HepG2 (cell line): Measurements from ENCODE around the gene AEN. TPM values are rescaled to one million over a fixed set of nuclear protein-coding genes. Genes with fewer than 3 reads are reported as not detected.

Experiments
- ATAC-seq: fragments of 200-7000 bp; cut with Tn5 transposase; 3 replicates; pipeline ENCODE4 v1.9.1; 2020; ENCODE audit warnings: mild to moderate bottlenecking, moderate library complexity
- BruUV-seq: library from RNA; stranded (reverse); fragments of 400-500 nt; replicated peaks from 2 replicates; lab custom pipeline; 2021; lab: Mats Ljungman, UMichigan
- CTCF ChIA-PET: fragments of 300-600 bp; formaldehyde crosslinking; extraction: SDS; loops from one replicate; lab custom pipeline; 2021; ENCODE audit warnings: low total read pairs, inconsistent platforms, low intra/inter-chr PET ratio; lab: Yijun Ruan, JAX
- POLR2A ChIA-PET: fragments of 350-600 bp; sonication (Branson Sonifier 250); formaldehyde crosslinking; loops from one replicate; lab custom pipeline; 2020; ENCODE audit warnings: antibody characterized with exemption, inconsistent platforms; lab: Yijun Ruan, JAX
- DNase-seq: peaks from one replicate; pipeline ENCODE4 v3.0.0-alpha.2; 2015; ENCODE audit warnings: low spot score
- FAIRE-seq: peaks from 3 replicates; lab custom pipeline; 2011; peaks lifted over from hg19 to GRCh38; lab: Jason Lieb, UNC
- H2AFZ ChIP-seq: one replicate; pipeline ENCODE4 v1.6.1; 2011; ENCODE audit warnings: low read length, inconsistent platforms
- H3K27ac ChIP-seq: fragments of 300-600 bp; 3 replicates; pipeline ENCODE4 v1.8.0; 2011; ENCODE audit warnings: mixed run types, mild to moderate bottlenecking, mixed read lengths, low read length, inconsistent platforms; ENCODE audit not compliant: insufficient read depth; ENCODE audit errors: extremely low read length
- H3K27me3 ChIP-seq, 2 experiments: fragments of 200-600 bp in 1 of 2; 2 replicates in 1 of 2; 3 replicates in 1 of 2; pipeline versions ENCODE4 v1.6.0 to v1.8.0; 2011; ENCODE audit warnings: low read length in 2 of 2, mild to moderate bottlenecking in 2 of 2, moderate library complexity in 2 of 2, inconsistent platforms in 1 of 2; ENCODE audit not compliant: insufficient read depth in 2 of 2, control insufficient read depth in 1 of 2
- H3K36me3 ChIP-seq, 2 experiments: fragments of 200-600 bp in 1 of 2; replicated peaks in 1 of 2; 2 replicates in 1 of 2; 3 replicates in 1 of 2; pipeline versions ENCODE4 v1.5.1 to v1.8.0; 2011; ENCODE audit warnings: low read length in 2 of 2, inconsistent platforms in 1 of 2; ENCODE audit not compliant: insufficient read depth in 2 of 2, control insufficient read depth in 1 of 2
- H3K4me1 ChIP-seq: 2 replicates; pipeline ENCODE4 v1.5.1; 2012; ENCODE audit warnings: low read length, inconsistent platforms; ENCODE audit not compliant: insufficient read depth
- H3K4me2 ChIP-seq: 2 replicates; pipeline ENCODE4 v1.6.0; 2011; ENCODE audit warnings: low read depth, low read length, inconsistent platforms
- H3K4me3 ChIP-seq, 3 experiments: fragments of 200-600 bp in 1 of 3; sonication (generic), shearing (Covaris generic) in 1 of 3; replicated peaks in 1 of 3; 2 replicates each; pipeline ENCODE4 v1.5.1; 2011 to 2016; ENCODE audit warnings: low read length in 3 of 3, inconsistent platforms in 2 of 3, low read depth in 2 of 3, mild to moderate bottlenecking in 2 of 3, control low read depth in 1 of 3, mixed read lengths in 1 of 3; ENCODE audit not compliant: insufficient read depth in 1 of 3
- H3K79me2 ChIP-seq: one replicate; pipeline ENCODE4 v1.6.1; 2011; ENCODE audit warnings: low read length, inconsistent platforms; ENCODE audit not compliant: insufficient read depth
- H3K9ac ChIP-seq: 2 replicates; pipeline ENCODE4 v1.6.0; 2011; ENCODE audit warnings: mild to moderate bottlenecking, low read depth, low read length, inconsistent platforms; ENCODE audit not compliant: insufficient read depth
- H3K9me3 ChIP-seq: 2 replicates; pipeline ENCODE4 v1.5.1; 2012; ENCODE audit warnings: mild to moderate bottlenecking, low read length
- H4K20me1 ChIP-seq: 2 replicates; pipeline ENCODE4 v1.6.0; 2011; ENCODE audit warnings: inconsistent platforms, mild to moderate bottlenecking, low read length, moderate library complexity; ENCODE audit not compliant: insufficient read depth
- HNF1B ChIP-seq: sonication (generic); formaldehyde crosslinking; IDR thresholded peaks from 2 replicates; pipeline ENCODE4 v1.5.1; 2020; ENCODE audit warnings: mild to moderate bottlenecking, moderate library complexity, missing genetic modification reagents
- NFE2 ChIP-seq: sonication (generic); formaldehyde crosslinking; IDR thresholded peaks from 2 replicates; pipeline ENCODE4 v1.4.0; 2020; ENCODE audit warnings: missing genetic modification reagents
- RBAK ChIP-seq: sonication (generic); formaldehyde crosslinking; IDR thresholded peaks from 2 replicates; pipeline ENCODE4 v1.5.1; 2020; ENCODE audit warnings: mild to moderate bottlenecking, missing genetic modification reagents
- SP2 ChIP-seq: sonication (generic); formaldehyde crosslinking; IDR thresholded peaks from 2 replicates; pipeline ENCODE4 v1.5.1; 2020; ENCODE audit warnings: mild to moderate bottlenecking, missing genetic modification reagents
- YEATS4 ChIP-seq: sonication (generic); formaldehyde crosslinking; IDR thresholded peaks from 2 replicates; pipeline ENCODE4 v1.4.0; 2020; ENCODE audit warnings: missing genetic modification reagents, borderline replicate concordance
- ZFYVE20 ChIP-seq: sonication (generic); formaldehyde crosslinking; IDR thresholded peaks from 2 replicates; pipeline ENCODE4 v1.8.0; 2023; ENCODE audit warnings: low read depth, mild to moderate bottlenecking, moderate library complexity, missing genetic modification reagents, borderline replicate concordance
- ZNF264 ChIP-seq: sonication (generic); formaldehyde crosslinking; IDR thresholded peaks from 2 replicates; pipeline ENCODE4 v1.4.0; 2020; ENCODE audit warnings: missing genetic modification reagents
- ZNF512 ChIP-seq: sonication (generic); formaldehyde crosslinking; IDR thresholded peaks from 2 replicates; pipeline ENCODE4 v1.4.0; 2020; ENCODE audit warnings: mild to moderate bottlenecking, missing genetic modification reagents
- ZNF564 ChIP-seq: sonication (generic); formaldehyde crosslinking; IDR thresholded peaks from 2 replicates; pipeline ENCODE4 v1.8.1; 2023; ENCODE audit warnings: mild to moderate bottlenecking, missing genetic modification reagents
- ZNF644 ChIP-seq: IDR thresholded peaks from 2 replicates; pipeline ENCODE4 v1.6.1; 2016; ENCODE audit warnings: low read depth
- ZNF883 ChIP-seq: sonication (generic); formaldehyde crosslinking; IDR thresholded peaks from 2 replicates; pipeline ENCODE4 v1.5.1; 2020; ENCODE audit warnings: mild to moderate bottlenecking, missing genetic modification reagents; ENCODE audit errors: not compliant biosample characterization
- WGBS: methylation state at CpG from one replicate; pipeline ENCODE4 v1.1.6; 2017; ENCODE audit warnings: low lambda C conversion rate; 5-methylcytosine and 5-hydroxymethylcytosine counted together
- in situ Hi-C: cut with HindIII; loops from 2 replicates; pipeline ENCODE4 v1.10.0; 2017; ENCODE audit warnings: low pct_unique_long_range_greater_than_20kb; ENCODE audit not compliant: extremely low pct_ligation_motif_present
- intact Hi-C: fragments of 100-400 bp; cut with micrococcal nuclease; formaldehyde crosslinking; loops from one replicate; pipeline ENCODE4 v1.10.0; 2022; ENCODE audit not compliant: unreplicated experiment
- polyA plus RNA-seq, 8 experiments: library from polyadenylated mRNA; depleted of rRNA in 3 of 8; stranded (reverse) in 7 of 8; unstranded in 1 of 8; fragments of >200 nt; fragmentation: Illumina TruSeq in 4 of 8; extraction: Trizol in 4 of 8; gene quantifications; 2 replicates each; pipeline versions ENCODE4 v1.2.1 to v1.2.3, GENCODE V29; 2011 to 2016; ENCODE audit warnings: low read depth in 4 of 8, missing spikeins in 1 of 8, mixed read lengths in 1 of 8; ENCODE audit not compliant: insufficient read depth in 1 of 8
- total RNA-seq, 5 experiments: library from RNA; depleted of rRNA; stranded (reverse); fragments of >200 nt; fragmentation: Illumina TruSeq; extraction: Trizol; gene quantifications; 2 replicates each; pipeline ENCODE4 v1.2.3, GENCODE V29; 2016; ENCODE audit warnings: low read depth in 1 of 5

The AEN gene
- total and polyA plus RNA-seq, 2 of the 13 experiments (the other 11 are each of a cell fraction or from before 2014, with no cell fraction given) = 51.3 to 118 TPM

GRCh38 chr15:88646951-88647350 lies 25.8 kb downstream of the AEN start (continued):
- TF ChIP-seq ZNF883 (CRISPR knock-in tag) (no peak), ZNF564 (CRISPR knock-in tag) (no peak)

GRCh38 chr15:88647351-88648105 lies 26.4 kb downstream of the AEN start:
- Histone ChIP-seq H3K27me3 (no peaks in the 10 kb centered on the region), H3K4me2 (no peak overlapping the region), H2AFZ (no peak overlapping the region), H3K4me3 (no peak overlapping the region), H3K4me1 (peaks cover 7% of the 10 kb centered on the region; the same call in 1 of the 2 replicates), H3K9me3 (no peaks in the 10 kb centered on the region), H3K27ac (no peak overlapping the region), H4K20me1 (no peaks in the 10 kb centered on the region), H3K79me2 (no peaks in the 10 kb centered on the region), H3K36me3 (no peaks in the 10 kb centered on the region), H3K9ac (no peak overlapping the region)
- FAIRE-seq (no peak), ATAC-seq (no peak), DNase-seq (no peak)
- intact Hi-C loops (no loop called here), in situ Hi-C loops (no loop called here)
- no TSS peak for BruUV-seq
- CTCF ChIA-PET = no interaction called here
- 93% methylated on average over 11 of the region's 11 CpGs for WGBS
- POLR2A ChIA-PET = no interaction called here
- TF ChIP-seq HNF1B = no peak
- TF ChIP-seq ZNF264 (CRISPR knock-in tag) = no peak
- no peak for TF ChIP-seq ZNF644 (CRISPR knock-in tag)
- no peak for TF ChIP-seq YEATS4
- TF ChIP-seq SP2 (CRISPR knock-in tag) = no peak
- TF ChIP-seq NFE2 (CRISPR knock-in tag) = no peak
- TF ChIP-seq ZNF512 (CRISPR knock-in tag) = no peak
- no peak for TF ChIP-seq RBAK (CRISPR knock-in tag)
- no peak for TF ChIP-seq ZFYVE20
